ENCODE results near the gene ENPP3. TPM values are rescaled to one million over a fixed set of nuclear protein-coding genes. Genes with fewer than 3 reads are reported as not detected.

The ENPP3 gene
- polyA plus RNA-seq, 1 of the 3 experiments (the other 2 are of a cell fraction) = not detected

GRCh38 chr6:131776985-131777384, 139.9 kb downstream of the ENPP3 start (continued):
- TF ChIP-seq EP300 (IDR thresholded peaks at IDR 0.05; ENCODE audit: borderline replicate concordance in 1 of 2, low read depth in 1 of 2, low read length in 1 of 2) (no peak), NRF1 (IDR thresholded peaks at IDR 0.05; ENCODE audit: low read depth, low read length) (no peak), FOXJ3 (CRISPR knock-in tag; IDR thresholded peaks at IDR 0.05) (no peak), USF1 (IDR thresholded peaks at IDR 0.05; ENCODE audit: borderline replicate concordance, low read depth) (no peak)
- TF ChIP-seq, protein P1, sequence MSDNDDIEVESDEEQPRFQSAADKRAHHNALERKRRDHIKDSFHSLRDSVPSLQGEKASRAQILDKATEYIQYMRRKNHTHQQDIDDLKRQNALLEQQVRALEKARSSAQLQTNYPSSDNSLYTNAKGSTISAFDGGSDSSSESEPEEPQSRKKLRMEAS (IDR thresholded peaks at IDR 0.05; ENCODE audit: low read depth) = no peak

DNA sequence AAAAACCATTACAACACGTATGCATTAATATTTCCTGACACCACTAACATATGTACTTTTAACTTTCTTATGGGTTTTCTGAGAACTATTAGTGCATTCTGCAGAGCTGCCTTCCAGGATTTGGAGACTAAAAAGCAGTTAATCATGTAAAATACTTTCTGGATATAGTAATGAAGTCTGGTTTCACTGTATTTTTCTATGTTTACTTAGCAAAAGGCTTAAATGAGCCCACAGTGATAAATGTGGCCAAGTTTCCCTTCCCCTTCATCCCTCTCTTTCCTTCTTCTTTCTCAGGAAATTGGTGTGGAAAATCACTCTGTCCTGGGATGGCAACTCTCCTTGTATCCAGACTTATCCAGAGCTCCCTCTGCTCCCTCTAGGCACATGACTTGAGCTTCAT, 141.1 kb downstream of the ENPP3 start:
- Histone ChIP-seq H3K27me3 (ENCODE audit: insufficient read depth) (peaks cover 16% of the 10 kb centered on the region; the same call in 1 of the 2 replicates), H3K9ac (no peak overlapping the region), H3K4me1 (ENCODE audit: control insufficient read depth in 1 of 2, insufficient read depth in 2 of 2, low read depth in 1 of 2, low read length in 1 of 2) (no peaks in the 10 kb centered on the region), H2AFZ (ENCODE audit: low read depth) (no peak overlapping the region), H3K79me2 (ENCODE audit: insufficient read depth) (no peaks in the 10 kb centered on the region), H3K9me3 (no peaks in the 10 kb centered on the region), H3K27ac (ENCODE audit: low read depth in 2 of 2, low read length in 1 of 2) (no peak overlapping the region), H3K36me3 (replicated peaks in 1 of 2; ENCODE audit: control insufficient read depth in 1 of 2, insufficient read depth in 2 of 2, low read length in 1 of 2) (no peaks in the 10 kb centered on the region), H3K9me2 (no peaks in the 10 kb centered on the region), H3K4me3 (ENCODE audit: low read depth in 2 of 2, low read length in 1 of 2) (no peak overlapping the region), H4K20me1 (ENCODE audit: insufficient read depth) (no peaks in the 10 kb centered on the region), H3K4me2 (no peak overlapping the region), H3F3A (replicated peaks; ENCODE audit: insufficient read depth) (no peaks in the 10 kb centered on the region)
- WGBS (ENCODE audit: low lambda C conversion rate) = 10% methylated on average over 1 of the region's 1 CpG
- POLR2A ChIA-PET = no interaction called here
- DNase-seq = no peak
- CTCF ChIA-PET = no interaction called here
- no peak for TF ChIP-seq EP300 (IDR thresholded peaks at IDR 0.05; ENCODE audit: borderline replicate concordance in 1 of 2, low read depth in 1 of 2, low read length in 1 of 2)
- TF ChIP-seq, protein P2, sequence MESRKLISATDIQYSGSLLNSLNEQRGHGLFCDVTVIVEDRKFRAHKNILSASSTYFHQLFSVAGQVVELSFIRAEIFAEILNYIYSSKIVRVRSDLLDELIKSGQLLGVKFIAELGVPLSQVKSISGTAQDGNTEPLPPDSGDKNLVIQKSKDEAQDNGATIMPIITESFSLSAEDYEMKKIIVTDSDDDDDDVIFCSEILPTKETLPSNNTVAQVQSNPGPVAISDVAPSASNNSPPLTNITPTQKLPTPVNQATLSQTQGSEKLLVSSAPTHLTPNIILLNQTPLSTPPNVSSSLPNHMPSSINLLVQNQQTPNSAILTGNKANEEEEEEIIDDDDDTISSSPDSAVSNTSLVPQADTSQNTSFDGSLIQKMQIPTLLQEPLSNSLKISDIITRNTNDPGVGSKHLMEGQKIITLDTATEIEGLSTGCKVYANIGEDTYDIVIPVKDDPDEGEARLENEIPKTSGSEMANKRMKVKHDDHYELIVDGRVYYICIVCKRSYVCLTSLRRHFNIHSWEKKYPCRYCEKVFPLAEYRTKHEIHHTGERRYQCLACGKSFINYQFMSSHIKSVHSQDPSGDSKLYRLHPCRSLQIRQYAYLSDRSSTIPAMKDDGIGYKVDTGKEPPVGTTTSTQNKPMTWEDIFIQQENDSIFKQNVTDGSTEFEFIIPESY (IDR thresholded peaks at IDR 0.05; ENCODE audit: borderline replicate concordance, low read depth) = no peak

GRCh38 chr6:131779304-131779703, 142.2 kb downstream of the ENPP3 start:
- H3K27ac ChIP-seq (ENCODE audit: low read depth in 2 of 2, low read length in 1 of 2) = no peak overlapping the region
- H3K9me3 ChIP-seq = no peaks in the 10 kb centered on the region
- no peaks in the 10 kb centered on the region for H4K20me1 ChIP-seq (ENCODE audit: insufficient read depth)
- TF ChIP-seq POLR2AphosphoS5 (IDR thresholded peaks at IDR 0.05; ENCODE audit: low read depth, low read length) = no peak
- TF ChIP-seq FOXJ3 (CRISPR knock-in tag; IDR thresholded peaks at IDR 0.05) = no peak
- TF ChIP-seq, protein P3, sequence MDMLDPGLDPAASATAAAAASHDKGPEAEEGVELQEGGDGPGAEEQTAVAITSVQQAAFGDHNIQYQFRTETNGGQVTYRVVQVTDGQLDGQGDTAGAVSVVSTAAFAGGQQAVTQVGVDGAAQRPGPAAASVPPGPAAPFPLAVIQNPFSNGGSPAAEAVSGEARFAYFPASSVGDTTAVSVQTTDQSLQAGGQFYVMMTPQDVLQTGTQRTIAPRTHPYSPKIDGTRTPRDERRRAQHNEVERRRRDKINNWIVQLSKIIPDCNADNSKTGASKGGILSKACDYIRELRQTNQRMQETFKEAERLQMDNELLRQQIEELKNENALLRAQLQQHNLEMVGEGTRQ (IDR thresholded peaks at IDR 0.05; ENCODE audit: borderline replicate concordance, low read depth, low read length) = no peak
- no peak for TF ChIP-seq GATA2 (CRISPR knock-in tag; IDR thresholded peaks at IDR 0.05)
- TF ChIP-seq, protein P2 (IDR thresholded peaks at IDR 0.05; ENCODE audit: borderline replicate concordance, low read depth) = no peak
- no peak for TF ChIP-seq TEAD4 (IDR thresholded peaks at IDR 0.05; ENCODE audit: borderline replicate concordance, insufficient read depth)
- no peak for TF ChIP-seq RAD21 (IDR thresholded peaks at IDR 0.05; ENCODE audit: low read length)
- TF ChIP-seq IRF3 (IDR thresholded peaks at IDR 0.05; ENCODE audit: low read depth, low read length) = no peak
- no peak for TF ChIP-seq RFX5 (IDR thresholded peaks at IDR 0.05; ENCODE audit: low read length)
- no peak for TF ChIP-seq CHD2 (IDR thresholded peaks at IDR 0.05; ENCODE audit: low read length, partially characterized antibody)
- no peak for TF ChIP-seq NFIC (IDR thresholded peaks at IDR 0.05; ENCODE audit: borderline replicate concordance)
- TF ChIP-seq PBX3 (IDR thresholded peaks at IDR 0.05) = no peak
- H3K9me2 ChIP-seq = no peaks in the 10 kb centered on the region
- H3K36me3 ChIP-seq (replicated peaks in 1 of 2; ENCODE audit: control insufficient read depth in 1 of 2, insufficient read depth in 2 of 2, low read length in 1 of 2) = no peaks in the 10 kb centered on the region
- H2AFZ ChIP-seq (ENCODE audit: low read depth) = no peak overlapping the region
- CTCF ChIA-PET = no interaction called here
- no peaks in the 10 kb centered on the region for H3K4me1 ChIP-seq (ENCODE audit: control insufficient read depth in 1 of 2, insufficient read depth in 2 of 2, low read depth in 1 of 2, low read length in 1 of 2)
- DNase-seq = no peak
- H3K4me2 ChIP-seq = no peak overlapping the region
- POLR2A ChIA-PET = no interaction called here
- H3K79me2 ChIP-seq (ENCODE audit: insufficient read depth) = no peaks in the 10 kb centered on the region
- no peak overlapping the region for H3K4me3 ChIP-seq (ENCODE audit: low read depth in 2 of 2, low read length in 1 of 2)
- WGBS (ENCODE audit: low lambda C conversion rate) = 4% methylated on average over 2 of the region's 2 CpGs
- no peaks in the 10 kb centered on the region for H3F3A ChIP-seq (replicated peaks; ENCODE audit: insufficient read depth)
- peaks cover 11% of the 10 kb centered on the region; the same call in 1 of the 2 replicates for H3K27me3 ChIP-seq (ENCODE audit: insufficient read depth)
- H3K9ac ChIP-seq = no peak overlapping the region
